HepG2 (cell line): ENCODE results near the gene SLC25A25. TPM values are rescaled to one million over a fixed set of nuclear protein-coding genes. Genes with fewer than 3 reads are reported as not detected.

ENCODE experiments used
- ATAC-seq: fragments of 200-7000 bp; cut with Tn5 transposase; 3 replicates; pipeline ENCODE4 v1.9.1; 2020; ENCODE audit warnings: mild to moderate bottlenecking, moderate library complexity
- BruUV-seq: library from RNA; stranded (reverse); fragments of 400-500 nt; replicated peaks from 2 replicates; lab custom pipeline; 2021; lab: Mats Ljungman, UMichigan
- CTCF ChIA-PET: fragments of 300-600 bp; formaldehyde crosslinking; extraction: SDS; loops from one replicate; lab custom pipeline; 2021; ENCODE audit warnings: low total read pairs, inconsistent platforms, low intra/inter-chr PET ratio; lab: Yijun Ruan, JAX
- POLR2A ChIA-PET: fragments of 350-600 bp; sonication (Branson Sonifier 250); formaldehyde crosslinking; loops from one replicate; lab custom pipeline; 2020; ENCODE audit warnings: antibody characterized with exemption, inconsistent platforms; lab: Yijun Ruan, JAX
- DNase-seq: peaks from one replicate; pipeline ENCODE4 v3.0.0-alpha.2; 2015; ENCODE audit warnings: low spot score
- FAIRE-seq: peaks from 3 replicates; lab custom pipeline; 2011; peaks lifted over from hg19 to GRCh38; lab: Jason Lieb, UNC
- H2AFZ ChIP-seq: one replicate; pipeline ENCODE4 v1.6.1; 2011; ENCODE audit warnings: low read length, inconsistent platforms
- H3K27ac ChIP-seq: fragments of 300-600 bp; 3 replicates; pipeline ENCODE4 v1.8.0; 2011; ENCODE audit warnings: mixed run types, mild to moderate bottlenecking, mixed read lengths, low read length, inconsistent platforms; ENCODE audit not compliant: insufficient read depth; ENCODE audit errors: extremely low read length
- H3K27me3 ChIP-seq, 2 experiments: fragments of 200-600 bp in 1 of 2; 2 replicates in 1 of 2; 3 replicates in 1 of 2; pipeline versions ENCODE4 v1.6.0 to v1.8.0; 2011; ENCODE audit warnings: low read length in 2 of 2, mild to moderate bottlenecking in 2 of 2, moderate library complexity in 2 of 2, inconsistent platforms in 1 of 2; ENCODE audit not compliant: insufficient read depth in 2 of 2, control insufficient read depth in 1 of 2
- H3K36me3 ChIP-seq, 2 experiments: fragments of 200-600 bp in 1 of 2; replicated peaks in 1 of 2; 2 replicates in 1 of 2; 3 replicates in 1 of 2; pipeline versions ENCODE4 v1.5.1 to v1.8.0; 2011; ENCODE audit warnings: low read length in 2 of 2, inconsistent platforms in 1 of 2; ENCODE audit not compliant: insufficient read depth in 2 of 2, control insufficient read depth in 1 of 2
- H3K4me1 ChIP-seq: 2 replicates; pipeline ENCODE4 v1.5.1; 2012; ENCODE audit warnings: low read length, inconsistent platforms; ENCODE audit not compliant: insufficient read depth
- H3K4me2 ChIP-seq: 2 replicates; pipeline ENCODE4 v1.6.0; 2011; ENCODE audit warnings: low read depth, low read length, inconsistent platforms
- H3K4me3 ChIP-seq, 3 experiments: fragments of 200-600 bp in 1 of 3; sonication (generic), shearing (Covaris generic) in 1 of 3; replicated peaks in 1 of 3; 2 replicates each; pipeline ENCODE4 v1.5.1; 2011 to 2016; ENCODE audit warnings: low read length in 3 of 3, inconsistent platforms in 2 of 3, low read depth in 2 of 3, mild to moderate bottlenecking in 2 of 3, control low read depth in 1 of 3, mixed read lengths in 1 of 3; ENCODE audit not compliant: insufficient read depth in 1 of 3
- H3K79me2 ChIP-seq: one replicate; pipeline ENCODE4 v1.6.1; 2011; ENCODE audit warnings: low read length, inconsistent platforms; ENCODE audit not compliant: insufficient read depth
- H3K9ac ChIP-seq: 2 replicates; pipeline ENCODE4 v1.6.0; 2011; ENCODE audit warnings: mild to moderate bottlenecking, low read depth, low read length, inconsistent platforms; ENCODE audit not compliant: insufficient read depth
- H3K9me3 ChIP-seq: 2 replicates; pipeline ENCODE4 v1.5.1; 2012; ENCODE audit warnings: mild to moderate bottlenecking, low read length
- H4K20me1 ChIP-seq: 2 replicates; pipeline ENCODE4 v1.6.0; 2011; ENCODE audit warnings: inconsistent platforms, mild to moderate bottlenecking, low read length, moderate library complexity; ENCODE audit not compliant: insufficient read depth
- FOXK2 ChIP-seq: fragments of 450-650 bp; IDR thresholded peaks from 2 replicates; pipeline ENCODE4 v1.6.1; 2016
- HNRNPL ChIP-seq: fragments of 200-400 bp; formaldehyde crosslinking; IDR thresholded peaks from 2 replicates; pipeline ENCODE4 v1.6.1; 2017; ENCODE audit warnings: mild to moderate bottlenecking, low read depth, low read length
- REXO4 ChIP-seq: sonication (generic); formaldehyde crosslinking; IDR thresholded peaks from 2 replicates; pipeline ENCODE4 v1.8.0; 2022; ENCODE audit warnings: missing genetic modification reagents, mild to moderate bottlenecking, borderline replicate concordance
- RFX3 ChIP-seq: IDR thresholded peaks from 2 replicates; pipeline ENCODE4 v1.6.1; 2016; ENCODE audit warnings: missing biosample characterization, missing genetic modification reagents
- SP4 ChIP-seq: sonication (generic); formaldehyde crosslinking; IDR thresholded peaks from 2 replicates; pipeline ENCODE4 v1.8.1; 2023; ENCODE audit warnings: mild to moderate bottlenecking, missing genetic modification reagents
- WGBS: methylation state at CpG from one replicate; pipeline ENCODE4 v1.1.6; 2017; ENCODE audit warnings: low lambda C conversion rate; 5-methylcytosine and 5-hydroxymethylcytosine counted together
- in situ Hi-C: cut with HindIII; loops from 2 replicates; pipeline ENCODE4 v1.10.0; 2017; ENCODE audit warnings: low pct_unique_long_range_greater_than_20kb; ENCODE audit not compliant: extremely low pct_ligation_motif_present
- intact Hi-C: fragments of 100-400 bp; cut with micrococcal nuclease; formaldehyde crosslinking; loops from one replicate; pipeline ENCODE4 v1.10.0; 2022; ENCODE audit not compliant: unreplicated experiment
- polyA plus RNA-seq, 8 experiments: library from polyadenylated mRNA; depleted of rRNA in 3 of 8; stranded (reverse) in 7 of 8; unstranded in 1 of 8; fragments of >200 nt; fragmentation: Illumina TruSeq in 4 of 8; extraction: Trizol in 4 of 8; gene quantifications; 2 replicates each; pipeline versions ENCODE4 v1.2.1 to v1.2.3, GENCODE V29; 2011 to 2016; ENCODE audit warnings: low read depth in 4 of 8, missing spikeins in 1 of 8, mixed read lengths in 1 of 8; ENCODE audit not compliant: insufficient read depth in 1 of 8
- total RNA-seq, 5 experiments: library from RNA; depleted of rRNA; stranded (reverse); fragments of >200 nt; fragmentation: Illumina TruSeq; extraction: Trizol; gene quantifications; 2 replicates each; pipeline ENCODE4 v1.2.3, GENCODE V29; 2016; ENCODE audit warnings: low read depth in 1 of 5
- TF ChIP-seq, protein P1 (sequence below): sonication (generic); formaldehyde crosslinking; conservative IDR thresholded peaks from 2 replicates; pipeline ENCODE4 v1.8.0; 2022; ENCODE audit warnings: missing genetic modification reagents

SLC25A25 gene
- total and polyA plus RNA-seq, 2 of the 13 experiments (the other 11 are each of a cell fraction or from before 2014, with no cell fraction given), result 10.5 to 24.8 TPM

DNA sequence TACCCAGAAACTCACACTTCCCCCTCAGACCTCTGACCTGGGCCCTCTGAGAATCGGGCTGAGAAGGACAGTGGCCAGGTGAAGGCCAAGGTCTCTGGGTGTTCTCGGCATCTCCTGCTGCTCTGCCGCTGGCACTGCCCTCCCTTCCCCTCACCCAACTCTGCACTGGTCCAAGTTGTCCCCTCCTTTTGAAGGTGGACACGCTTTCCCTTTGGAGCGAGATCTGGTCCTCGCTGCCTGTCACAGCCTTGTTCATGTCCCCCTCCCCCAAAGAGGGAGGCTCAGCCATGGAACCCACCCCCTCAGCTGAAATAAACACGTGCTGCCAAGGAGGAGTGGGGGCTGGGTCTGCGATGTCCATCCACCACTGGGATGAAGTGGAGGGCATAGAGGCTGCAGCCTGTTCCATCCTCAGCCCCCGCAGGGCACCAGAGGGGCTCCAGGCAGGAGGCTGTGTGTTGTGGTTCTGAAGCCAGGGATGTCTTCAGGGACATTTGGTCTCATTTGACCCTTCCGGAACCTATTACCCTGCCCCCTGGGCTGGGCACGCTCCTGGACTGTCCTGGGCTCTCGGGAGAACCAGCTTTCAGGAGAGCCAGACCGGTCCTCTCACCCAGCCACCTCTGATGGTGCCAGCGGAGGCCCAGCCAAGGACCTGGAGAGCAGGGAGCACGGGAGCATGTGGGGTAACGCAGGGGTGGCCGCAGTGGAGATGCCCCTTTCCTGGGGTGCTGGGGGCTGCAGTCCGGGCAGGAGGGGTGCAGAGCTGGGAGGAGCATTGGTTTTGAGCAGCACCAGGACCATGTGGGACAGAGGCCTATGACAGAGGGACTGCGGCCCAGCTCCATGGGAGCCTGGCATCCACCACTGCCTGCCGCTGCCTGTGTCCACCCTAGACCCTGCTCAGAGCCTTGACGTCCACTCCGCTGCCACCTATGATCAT, 76.5 kb downstream of the SLC25A25 start:
- ChIA-PET POLR2A (interaction anchor here (3.1 kb wide), 1 partner anchor 15 kb away, joined by 16 read pairs; the partner anchor contains the start of gene BBLN), CTCF (interaction anchor here (1.3 kb wide), 1 partner anchor 27 kb away, joined by 4 read pairs; no protein-coding TSS in a partner anchor)
- no peaks in the 10 kb centered on the region for H3K36me3 ChIP-seq
- no TSS peak for BruUV-seq
- DNase-seq (no peak), ATAC-seq (no peak)
- H4K20me1 ChIP-seq, result no peaks in the 10 kb centered on the region
- no peak overlapping the region for H2AFZ ChIP-seq
- peaks cover 58% of the 10 kb centered on the region for H3K4me1 ChIP-seq
- no peak overlapping the region for H3K27ac ChIP-seq
- H3K9me3 ChIP-seq, result no peaks in the 10 kb centered on the region
- TF ChIP-seq HNRNPL (peak; percentile 9; the same call in 1 of the 2 replicates), FOXK2 (no peak)
- TF ChIP-seq, all 625 proteins: peak for 1
- peak overlapping the region; percentile 49; the same call in 1 of the 2 replicates for H3K4me2 ChIP-seq
- H3K79me2 ChIP-seq, result no peaks in the 10 kb centered on the region
- peaks cover 2 to 25% of the 10 kb centered on the region in 2 experiments; a peak in 4 of 5 replicates for H3K27me3 ChIP-seq
- WGBS, result 37% methylated on average over 10 of the region's 22 CpGs
- intact Hi-C loops, result no loop called here
- in situ Hi-C loops, result no loop called here
- H3K4me3 ChIP-seq, result peak overlapping the region in 1 of 3 experiments; percentile 25; a peak in 1 of 6 replicates
- no peak overlapping the region for H3K9ac ChIP-seq
- FAIRE-seq, result no peak

DNA sequence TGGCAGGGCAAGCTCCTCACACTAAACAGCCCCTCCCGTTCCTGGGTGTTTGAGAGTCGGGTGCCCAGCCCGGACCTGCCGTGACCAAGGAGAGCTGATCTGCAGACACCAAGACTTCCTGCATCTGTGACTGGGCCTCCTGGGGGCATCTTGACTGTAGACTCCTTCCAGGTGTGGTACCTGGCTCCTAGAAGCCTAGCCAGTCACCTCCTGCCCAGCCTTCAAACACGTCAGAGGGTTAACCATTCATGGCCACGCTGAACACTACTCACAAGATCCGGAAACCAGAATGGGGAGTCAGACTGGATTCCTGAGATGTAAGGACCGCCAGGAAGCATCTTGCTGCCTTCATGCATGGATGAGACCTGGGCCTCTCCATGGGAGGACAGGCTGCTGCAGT, 77.5 kb downstream of the SLC25A25 start:
- Histone ChIP-seq H2AFZ (no peak overlapping the region), H3K4me2 (no peak overlapping the region), H3K4me1 (peaks cover 64% of the 10 kb centered on the region), H3K79me2 (no peaks in the 10 kb centered on the region), H3K9ac (no peak overlapping the region), H3K27me3 (peaks cover 3 to 25% of the 10 kb centered on the region in 2 experiments; a peak in 4 of 5 replicates), H3K4me3 (no peak overlapping the region), H3K27ac (no peak overlapping the region), H3K9me3 (no peaks in the 10 kb centered on the region), H3K36me3 (no peaks in the 10 kb centered on the region), H4K20me1 (no peaks in the 10 kb centered on the region)
- no peak for DNase-seq
- POLR2A ChIA-PET, result interaction anchor here (3.1 kb wide), 1 partner anchor 14 kb away, joined by 16 read pairs; the partner anchor contains the start of gene BBLN
- intact Hi-C loops (no loop called here), in situ Hi-C loops (no loop called here)
- no peak for ATAC-seq
- FAIRE-seq, result no peak
- no CpG with 5 or more reads among the region's 8 CpGs for WGBS
- CTCF ChIA-PET, result no interaction called here
- no TSS peak for BruUV-seq
- TF ChIP-seq REXO4 (CRISPR knock-in tag) (no peak), RFX3 (CRISPR knock-in tag) (no peak), SP4 (CRISPR knock-in tag) (no peak)
- TF ChIP-seq, protein P1, sequence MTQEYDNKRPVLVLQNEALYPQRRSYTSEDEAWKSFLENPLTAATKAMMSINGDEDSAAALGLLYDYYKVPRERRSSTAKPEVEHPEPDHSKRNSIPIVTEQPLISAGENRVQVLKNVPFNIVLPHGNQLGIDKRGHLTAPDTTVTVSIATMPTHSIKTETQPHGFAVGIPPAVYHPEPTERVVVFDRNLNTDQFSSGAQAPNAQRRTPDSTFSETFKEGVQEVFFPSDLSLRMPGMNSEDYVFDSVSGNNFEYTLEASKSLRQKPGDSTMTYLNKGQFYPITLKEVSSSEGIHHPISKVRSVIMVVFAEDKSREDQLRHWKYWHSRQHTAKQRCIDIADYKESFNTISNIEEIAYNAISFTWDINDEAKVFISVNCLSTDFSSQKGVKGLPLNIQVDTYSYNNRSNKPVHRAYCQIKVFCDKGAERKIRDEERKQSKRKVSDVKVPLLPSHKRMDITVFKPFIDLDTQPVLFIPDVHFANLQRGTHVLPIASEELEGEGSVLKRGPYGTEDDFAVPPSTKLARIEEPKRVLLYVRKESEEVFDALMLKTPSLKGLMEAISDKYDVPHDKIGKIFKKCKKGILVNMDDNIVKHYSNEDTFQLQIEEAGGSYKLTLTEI (CRISPR knock-in tag), result no peak
